A204.1 (cell line): ENCODE results near the gene CCDC107.
"Not testable (repeated sequence)": the region's sequence is repeated elsewhere in the genome, so short reads cannot be mapped to it uniquely, and the experiment has no call there.

Source experiments
- FAIRE-seq: peaks from 2 replicates; lab custom pipeline; 2012; peaks lifted over from hg19 to GRCh38; lab: Jason Lieb, UNC

The CCDC107 gene

GRCh38 chr9:35658137-35658967, at the start of gene CCDC107:
TSS of gene CCDC107 (plus strand) at chr9:35658292. CDS start at chr9:35658380, 88 bp downstream.
- no peak for FAIRE-seq

- no peak for FAIRE-seq
Measured at GRCh38 chr9:35609001-35609819, 48.9 kb upstream of the CCDC107 start.

- FAIRE-seq = no peak
Measured at GRCh38 chr9:35609820-35610163, 48.3 kb upstream of the CCDC107 start.

GRCh38 chr9:35611230-35611797, 46.8 kb upstream of the CCDC107 start:
- FAIRE-seq = peak; percentile 41

GRCh38 chr9:35612066-35612465, 46.0 kb upstream of the CCDC107 start:
- FAIRE-seq = not testable (repeated sequence)

GRCh38 chr9:35612843-35613242, 45.2 kb upstream of the CCDC107 start:
- FAIRE-seq = no peak

GRCh38 chr9:35615981-35616680, 42.0 kb upstream of the CCDC107 start:
- FAIRE-seq = no peak

- no peak for FAIRE-seq
Measured at GRCh38 chr9:35616681-35617459, 41.2 kb upstream of the CCDC107 start.

GRCh38 chr9:35617548-35617947, 40.5 kb upstream of the CCDC107 start:
- FAIRE-seq = no peak

- no peak for FAIRE-seq
Measured at GRCh38 chr9:35618325-35618727, 39.8 kb upstream of the CCDC107 start, which contains the start of gene CD72. TSS of gene CD72 (minus strand) at chr9:35618413. CDS start at chr9:35618303, 110 bp downstream.

GRCh38 chr9:35618854-35619799, 39.0 kb upstream of the CCDC107 start:
- no peak for FAIRE-seq

GRCh38 chr9:35619800-35620158, 38.3 kb upstream of the CCDC107 start:
- no peak for FAIRE-seq

- FAIRE-seq = no peak
Measured at GRCh38 chr9:35627575-35627974, 30.5 kb upstream of the CCDC107 start.

- no peak for FAIRE-seq
Measured at GRCh38 chr9:35628389-35628991, 29.6 kb upstream of the CCDC107 start.

- no peak for FAIRE-seq
Measured at GRCh38 chr9:35629597-35629996, 28.5 kb upstream of the CCDC107 start.

- no peak for FAIRE-seq
Measured at GRCh38 chr9:35635730-35636129, 22.4 kb upstream of the CCDC107 start.

GRCh38 chr9:35636135-35636876, 21.8 kb upstream of the CCDC107 start:
- no peak for FAIRE-seq

- FAIRE-seq = not testable (repeated sequence)
Measured at GRCh38 chr9:35636877-35637246, 21.2 kb upstream of the CCDC107 start.

GRCh38 chr9:35637427-35637955, 20.6 kb upstream of the CCDC107 start:
- not testable (repeated sequence) for FAIRE-seq
